Measurements from ENCODE around the gene CEP152.

- TF ChIP-seq, protein P1, sequence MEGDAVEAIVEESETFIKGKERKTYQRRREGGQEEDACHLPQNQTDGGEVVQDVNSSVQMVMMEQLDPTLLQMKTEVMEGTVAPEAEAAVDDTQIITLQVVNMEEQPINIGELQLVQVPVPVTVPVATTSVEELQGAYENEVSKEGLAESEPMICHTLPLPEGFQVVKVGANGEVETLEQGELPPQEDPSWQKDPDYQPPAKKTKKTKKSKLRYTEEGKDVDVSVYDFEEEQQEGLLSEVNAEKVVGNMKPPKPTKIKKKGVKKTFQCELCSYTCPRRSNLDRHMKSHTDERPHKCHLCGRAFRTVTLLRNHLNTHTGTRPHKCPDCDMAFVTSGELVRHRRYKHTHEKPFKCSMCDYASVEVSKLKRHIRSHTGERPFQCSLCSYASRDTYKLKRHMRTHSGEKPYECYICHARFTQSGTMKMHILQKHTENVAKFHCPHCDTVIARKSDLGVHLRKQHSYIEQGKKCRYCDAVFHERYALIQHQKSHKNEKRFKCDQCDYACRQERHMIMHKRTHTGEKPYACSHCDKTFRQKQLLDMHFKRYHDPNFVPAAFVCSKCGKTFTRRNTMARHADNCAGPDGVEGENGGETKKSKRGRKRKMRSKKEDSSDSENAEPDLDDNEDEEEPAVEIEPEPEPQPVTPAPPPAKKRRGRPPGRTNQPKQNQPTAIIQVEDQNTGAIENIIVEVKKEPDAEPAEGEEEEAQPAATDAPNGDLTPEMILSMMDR (IDR thresholded peaks at IDR 0.05; ENCODE audit: low read depth, low read length): no peak
- TF ChIP-seq MYC (IDR thresholded peaks at IDR 0.05; ENCODE audit: low read depth, low read length): no peak
These were observed 29.9 kb downstream of the CEP152 start for GRCh38 chr15:48781017-48781416.
